ENCODE results near the gene SEMA4D. TPM values are rescaled to one million over a fixed set of nuclear protein-coding genes. Genes with fewer than 3 reads are reported as not detected.

SEMA4D gene
- total RNA-seq, 4 donors from 2014 or later, result 23.6 to 77.0 (median 41.3) TPM

DNA sequence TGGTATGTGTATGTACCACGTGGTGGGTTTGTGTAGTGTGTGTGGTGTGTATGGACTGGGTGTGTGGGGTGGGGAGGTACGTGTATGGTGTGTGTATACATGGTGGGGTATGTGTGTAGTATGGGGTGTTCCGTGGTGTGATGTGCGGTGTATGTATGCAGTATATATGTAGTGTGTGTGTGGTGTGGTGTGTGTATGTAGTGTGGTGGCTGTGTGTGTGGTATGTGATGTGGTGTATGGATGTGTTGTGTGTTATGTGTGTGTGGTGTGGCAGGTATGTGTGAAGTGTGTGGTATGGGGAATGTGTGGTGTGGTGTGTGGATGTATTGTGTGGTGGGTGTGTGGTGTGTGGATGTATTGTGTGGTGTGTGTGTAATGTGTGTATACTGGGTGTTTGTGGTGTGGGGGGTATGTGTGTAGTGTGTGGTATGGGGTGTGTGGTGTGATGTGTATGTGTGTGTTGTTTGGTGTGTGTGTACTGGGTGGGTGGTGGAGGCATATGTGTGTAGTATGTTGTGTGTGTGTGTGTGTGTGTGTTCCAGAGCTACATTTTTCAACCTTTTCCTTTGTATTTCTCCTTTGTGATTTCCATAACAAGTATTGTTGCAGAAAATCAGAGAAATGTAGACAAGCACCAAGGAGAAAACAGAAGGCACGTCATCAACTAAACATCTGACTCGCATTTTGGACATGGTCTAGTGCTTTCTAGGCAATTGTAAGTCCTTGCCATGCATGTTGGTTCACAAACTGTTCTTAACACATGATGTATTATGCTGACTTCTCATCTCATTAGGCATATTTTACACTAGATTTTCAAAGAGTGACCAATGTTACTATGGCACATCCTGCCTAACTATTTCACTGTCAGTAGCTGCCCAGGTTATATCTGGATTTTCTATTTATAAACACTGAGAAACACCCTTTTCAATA is 13.2 kb downstream of the SEMA4D start:
- TF ChIP-seq POLR2A (IDR thresholded peaks at IDR 0.05) (no peak), CTCF (IDR thresholded peaks at IDR 0.05 in 4 of 5, conservative IDR thresholded peaks at IDR 0.05 in 1 of 5) (no peak)
- DNase-seq (no peak), ATAC-seq (peak in 1 of 2 donors; percentile 51)
- no peaks in the 10 kb centered on the region for H3K36me3 ChIP-seq
- intact Hi-C loops (cut with DNase I; ENCODE audit: low total_unique reads), result loop anchor here (10.0 kb wide), 1 partner anchor 400 kb away; no protein-coding TSS in a partner anchor
- peak overlapping the region in 3 of 4 donors; percentile 13 to 37 (median 29) for H3K4me3 ChIP-seq
- in situ Hi-C loops (cut with MboI; ENCODE audit: low sequenced_read_pairs in 4 of 4), result loop anchor here in 1 of 4 donors (10.0 kb wide), 1 partner anchor 60 kb away; no protein-coding TSS in a partner anchor
- H3K27me3 ChIP-seq, result no peaks in the 10 kb centered on the region
- H3K4me1 ChIP-seq, result peaks cover 74 to 80% of the 10 kb centered on the region in 2 donors
- no peaks in the 10 kb centered on the region for H3K9me3 ChIP-seq
- H3K27ac ChIP-seq, result peak overlapping the region; percentile 89 to 95 (median 92)

- intact Hi-C loops (cut with DNase I; ENCODE audit: low total_unique reads) (loop anchor here (2.0 to 10.0 kb wide), 3 partner anchors 43 to 401 kb away; no protein-coding TSS in a partner anchor), in situ Hi-C loops (cut with MboI; ENCODE audit: low sequenced_read_pairs in 4 of 4) (loop anchor here in 1 of 4 donors (10.0 kb wide), 1 partner anchor 61 kb away; no protein-coding TSS in a partner anchor)
- peaks cover 65 to 71% of the 10 kb centered on the region in 2 donors for H3K4me1 ChIP-seq
- peak overlapping the region; percentile 5 to 38 (median 33) for H3K4me3 ChIP-seq
- ATAC-seq (peak; percentile 8 to 11), DNase-seq (peak in 1 of 2 donors; percentile 43)
- no peaks in the 10 kb centered on the region for H3K36me3 ChIP-seq
- H3K27ac ChIP-seq, result peak overlapping the region; percentile 89 to 95 (median 92)
- H3K27me3 ChIP-seq, result no peaks in the 10 kb centered on the region
- H3K9me3 ChIP-seq, result no peaks in the 10 kb centered on the region
- no peak for TF ChIP-seq CTCF (IDR thresholded peaks at IDR 0.05 in 4 of 5, conservative IDR thresholded peaks at IDR 0.05 in 1 of 5)
- TF ChIP-seq POLR2A (IDR thresholded peaks at IDR 0.05), result no peak
Measured at GRCh38 chr9:89483592-89484474, 14.1 kb downstream of the SEMA4D start.

DNA sequence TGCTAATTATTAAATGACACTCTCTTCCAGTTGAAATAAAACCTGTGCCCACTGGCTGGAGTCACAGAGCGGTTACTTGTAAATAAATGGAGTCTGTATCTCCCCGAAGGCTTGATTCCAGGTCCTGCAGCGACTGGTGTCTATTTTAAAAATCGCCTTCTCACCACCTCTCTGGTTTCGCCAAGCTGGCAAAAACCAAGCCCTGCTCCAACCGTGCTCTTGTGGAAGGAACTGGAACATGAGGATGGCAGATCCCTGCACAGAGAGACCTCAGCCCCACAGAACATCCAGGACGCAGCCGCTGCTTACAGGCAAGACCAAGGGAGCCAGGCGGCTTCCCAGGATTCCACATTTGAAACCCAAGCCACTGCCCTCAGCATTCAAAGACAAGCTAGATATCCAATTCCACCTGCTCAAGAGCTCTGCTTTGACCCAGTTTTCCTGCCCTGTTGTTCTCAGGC is 15.0 kb downstream of the SEMA4D start:
- H3K36me3 ChIP-seq, result no peaks in the 10 kb centered on the region
- intact Hi-C loops (cut with DNase I; ENCODE audit: low total_unique reads), result loop anchor here (2.0 to 10.0 kb wide), 3 partner anchors 42 to 402 kb away; no protein-coding TSS in a partner anchor
- no peaks in the 10 kb centered on the region for H3K9me3 ChIP-seq
- no peaks in the 10 kb centered on the region for H3K27me3 ChIP-seq
- peak; percentile 80 to 82 for ATAC-seq
- TF ChIP-seq CTCF (IDR thresholded peaks at IDR 0.05 in 4 of 5, conservative IDR thresholded peaks at IDR 0.05 in 1 of 5) (no peak), POLR2A (IDR thresholded peaks at IDR 0.05) (no peak)
- H3K4me1 ChIP-seq, result peaks cover 64 to 75% of the 10 kb centered on the region in 2 donors
- DNase-seq, result peak; percentile 79 to 91
- H3K27ac ChIP-seq, result peak overlapping the region; percentile 89 to 95 (median 92)
- in situ Hi-C loops (cut with MboI; ENCODE audit: low sequenced_read_pairs in 4 of 4), result loop anchor here in 1 of 4 donors (10.0 kb wide), 1 partner anchor 62 kb away; no protein-coding TSS in a partner anchor
- peak overlapping the region; percentile 30 to 38 (median 34) for H3K4me3 ChIP-seq

Data from gastrocnemius medialis (tissue), 4 donors.